K562 (cell line): Measurements from ENCODE around the gene HEXIM1. TPM values are rescaled to one million over a fixed set of nuclear protein-coding genes. Genes with fewer than 3 reads are reported as not detected.

Experiments
- ARID4B ChIP-seq: sonication (generic); formaldehyde crosslinking; IDR thresholded peaks from 2 replicates; pipeline ENCODE4 v1.8.0; 2022; ENCODE audit warnings: mild to moderate bottlenecking, missing genetic modification reagents
- CREBBP ChIP-seq: IDR thresholded peaks from one replicate; pipeline ENCODE4 v1.6.1; 2012; ENCODE audit warnings: low read depth, mild to moderate bottlenecking, control low read depth, inconsistent platforms, low read length
- DMBX1 ChIP-seq: fragments of 250-450 bp; sonication (Bioruptor Pico); IDR thresholded peaks from 2 replicates; pipeline ENCODE4 v1.8.0; 2022; ENCODE audit warnings: inconsistent platforms, mild to moderate bottlenecking, moderate library complexity, borderline replicate concordance
- FOXA3 ChIP-seq, 2 experiments: fragments of 450-650 bp in 1 of 2; sonication (generic) in 1 of 2; formaldehyde crosslinking; IDR thresholded peaks in 1 of 2; conservative IDR thresholded peaks in 1 of 2; 2 replicates each; pipeline versions ENCODE4 v1.4.0 to v1.8.0; 2020 to 2022; ENCODE audit warnings: mild to moderate bottlenecking in 2 of 2, missing genetic modification reagents in 1 of 2
- HLTF ChIP-seq: fragments of 450-650 bp; IDR thresholded peaks from 2 replicates; pipeline ENCODE4 v1.6.1; 2016
- NR2C2 ChIP-seq, 2 experiments: fragments of 200-800 bp in 1 of 2; sonication (Bioruptor generic) in 1 of 2; sonication (generic) in 1 of 2; formaldehyde crosslinking in 1 of 2; IDR thresholded peaks; 2 replicates each; pipeline versions ENCODE4 v1.6.1 to v1.8.0; 2016 to 2022; ENCODE audit warnings: mild to moderate bottlenecking in 1 of 2, missing compliant biosample characterization in 1 of 2, missing genetic modification characterization in 1 of 2, missing genetic modification reagents in 1 of 2
- OTX1 ChIP-seq: fragments of 450-650 bp; formaldehyde crosslinking; IDR thresholded peaks from 2 replicates; pipeline ENCODE4 v1.4.0; 2022; ENCODE audit warnings: mild to moderate bottlenecking
- SRSF3 ChIP-seq: fragments of 200-400 bp; formaldehyde crosslinking; IDR thresholded peaks from 2 replicates; pipeline ENCODE4 v1.6.1; 2016; ENCODE audit warnings: mild to moderate bottlenecking, low read length, moderate library complexity; ENCODE audit not compliant: insufficient read depth
- STAT5A ChIP-seq: IDR thresholded peaks from 2 replicates; pipeline ENCODE4 v1.6.1; 2012; ENCODE audit warnings: low read length, inconsistent platforms, borderline replicate concordance
- TAF9B ChIP-seq: fragments of 450-650 bp; IDR thresholded peaks from 2 replicates; pipeline ENCODE4 v1.6.1; 2018; ENCODE audit warnings: mild to moderate bottlenecking; ENCODE audit not compliant: partially characterized antibody
- THRAP3 ChIP-seq: fragments of 450-650 bp; IDR thresholded peaks from 2 replicates; pipeline ENCODE4 v1.6.1; 2016; ENCODE audit warnings: mild to moderate bottlenecking, inconsistent platforms, borderline replicate concordance
- ZFX ChIP-seq: sonication (generic); formaldehyde crosslinking; IDR thresholded peaks from 2 replicates; pipeline ENCODE4 v1.8.0; 2022; ENCODE audit warnings: mild to moderate bottlenecking, missing genetic modification reagents, moderate library complexity
- polyA plus RNA-seq, 8 experiments: library from polyadenylated mRNA; depleted of rRNA in 4 of 8; stranded (reverse) in 5 of 8; unstranded in 3 of 8; fragments of >200 nt; fragmentation: Nextera tagmentation in 2 of 8; fragmentation: Illumina TruSeq in 1 of 8; extraction: Ambion mirVana in 2 of 8; extraction: Trizol in 1 of 8; gene quantifications; 2 replicates each; pipeline versions ENCODE4 v1.2.1 to v1.2.3, GENCODE V29; 2011 to 2014; ENCODE audit warnings: inconsistent platforms in 1 of 8, missing spikeins in 1 of 8
- total RNA-seq, 7 experiments: library from RNA; depleted of rRNA in 6 of 7; stranded (reverse); fragments of >200 nt in 6 of 7; fragmentation: Illumina TruSeq in 2 of 7; extraction: Trizol in 2 of 7; gene quantifications; 2 replicates each; pipeline versions ENCODE4 v1.2.1 to v1.2.3, GENCODE V29; 2011 to 2021; ENCODE audit warnings: low replicate concordance in 1 of 7
- TF ChIP-seq, protein P1 (sequence below): IDR thresholded peaks from 2 replicates; pipeline ENCODE4 v1.6.1; 2011; ENCODE audit not compliant: insufficient read length; ENCODE audit errors: extremely low read depth
- TF ChIP-seq, protein P2 (sequence below), 2 experiments: IDR thresholded peaks; 2 replicates each; pipeline ENCODE4 v1.6.1; 2011; ENCODE audit warnings: borderline replicate concordance in 1 of 2, control low read depth in 1 of 2, low read depth in 1 of 2, low read length in 1 of 2, mild to moderate bottlenecking in 1 of 2, mixed read lengths in 1 of 2, moderate library complexity in 1 of 2; ENCODE audit not compliant: insufficient read depth in 1 of 2, insufficient read length in 1 of 2, poor library complexity in 1 of 2, severe bottlenecking in 1 of 2; ENCODE audit errors: extremely low read depth in 1 of 2
- TF ChIP-seq, protein P3 (sequence below), 3 experiments: IDR thresholded peaks in 2 of 3; conservative IDR thresholded peaks in 1 of 3; 2 replicates each; pipeline ENCODE4 v1.5.1; 2011 to 2012; ENCODE audit warnings: low read length in 3 of 3, mild to moderate bottlenecking in 3 of 3, control low read depth in 2 of 3, improper control_type of control experiment in 1 of 3, inconsistent platforms in 1 of 3, low read depth in 1 of 3, mixed read lengths in 1 of 3, moderate library complexity in 1 of 3; ENCODE audit not compliant: insufficient read depth in 2 of 3

Gene HEXIM1
- total and polyA plus RNA-seq, 9 of the 15 experiments (the other 6 are each of a cell fraction or from before 2014, with no cell fraction given): 1.4 to 28.3 (median 9.1) TPM

- no peak for TF ChIP-seq ARID4B (CRISPR knock-in tag)
- TF ChIP-seq NR2C2 (CRISPR knock-in tag; IDR thresholded peaks at IDR 0.05): no peak
- TF ChIP-seq NR2C2 (tag; IDR thresholded peaks at IDR 0.05): peak; percentile 60; the same call in 1 of the 2 replicates
- TF ChIP-seq FOXA3 (CRISPR knock-in tag; conservative IDR thresholded peaks at IDR 0.05 in 1 of 2, IDR thresholded peaks at IDR 0.05 in 1 of 2): peak in 1 of 2 experiments; percentile 74; a peak in 2 of 4 replicates
- TF ChIP-seq HLTF: no peak
- TF ChIP-seq, protein P1, sequence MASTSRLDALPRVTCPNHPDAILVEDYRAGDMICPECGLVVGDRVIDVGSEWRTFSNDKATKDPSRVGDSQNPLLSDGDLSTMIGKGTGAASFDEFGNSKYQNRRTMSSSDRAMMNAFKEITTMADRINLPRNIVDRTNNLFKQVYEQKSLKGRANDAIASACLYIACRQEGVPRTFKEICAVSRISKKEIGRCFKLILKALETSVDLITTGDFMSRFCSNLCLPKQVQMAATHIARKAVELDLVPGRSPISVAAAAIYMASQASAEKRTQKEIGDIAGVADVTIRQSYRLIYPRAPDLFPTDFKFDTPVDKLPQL: no peak
- TF ChIP-seq, protein P2, sequence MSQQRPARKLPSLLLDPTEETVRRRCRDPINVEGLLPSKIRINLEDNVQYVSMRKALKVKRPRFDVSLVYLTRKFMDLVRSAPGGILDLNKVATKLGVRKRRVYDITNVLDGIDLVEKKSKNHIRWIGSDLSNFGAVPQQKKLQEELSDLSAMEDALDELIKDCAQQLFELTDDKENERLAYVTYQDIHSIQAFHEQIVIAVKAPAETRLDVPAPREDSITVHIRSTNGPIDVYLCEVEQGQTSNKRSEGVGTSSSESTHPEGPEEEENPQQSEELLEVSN (IDR thresholded peaks at IDR 0.05; ENCODE audit: borderline replicate concordance in 1 of 2, extremely low read depth in 1 of 2, insufficient read depth in 1 of 2, insufficient read length in 1 of 2, low read depth in 1 of 2, low read length in 1 of 2, poor library complexity in 1 of 2, severe bottlenecking in 1 of 2): peak in 1 of 2 experiments; percentile 22
- peak; percentile 49 for TF ChIP-seq TAF9B
- TF ChIP-seq SRSF3: peak; percentile 50; the same call in 1 of the 2 replicates
- TF ChIP-seq DMBX1 (CRISPR knock-in tag): peak; percentile 70
- TF ChIP-seq ZFX (CRISPR knock-in tag): peak; percentile 94
- no peak for TF ChIP-seq OTX1 (CRISPR knock-in tag)
- TF ChIP-seq THRAP3: 0 out of 2 replicates have a peak, but pooled peaks have one; percentile 16
- TF ChIP-seq, protein P3, sequence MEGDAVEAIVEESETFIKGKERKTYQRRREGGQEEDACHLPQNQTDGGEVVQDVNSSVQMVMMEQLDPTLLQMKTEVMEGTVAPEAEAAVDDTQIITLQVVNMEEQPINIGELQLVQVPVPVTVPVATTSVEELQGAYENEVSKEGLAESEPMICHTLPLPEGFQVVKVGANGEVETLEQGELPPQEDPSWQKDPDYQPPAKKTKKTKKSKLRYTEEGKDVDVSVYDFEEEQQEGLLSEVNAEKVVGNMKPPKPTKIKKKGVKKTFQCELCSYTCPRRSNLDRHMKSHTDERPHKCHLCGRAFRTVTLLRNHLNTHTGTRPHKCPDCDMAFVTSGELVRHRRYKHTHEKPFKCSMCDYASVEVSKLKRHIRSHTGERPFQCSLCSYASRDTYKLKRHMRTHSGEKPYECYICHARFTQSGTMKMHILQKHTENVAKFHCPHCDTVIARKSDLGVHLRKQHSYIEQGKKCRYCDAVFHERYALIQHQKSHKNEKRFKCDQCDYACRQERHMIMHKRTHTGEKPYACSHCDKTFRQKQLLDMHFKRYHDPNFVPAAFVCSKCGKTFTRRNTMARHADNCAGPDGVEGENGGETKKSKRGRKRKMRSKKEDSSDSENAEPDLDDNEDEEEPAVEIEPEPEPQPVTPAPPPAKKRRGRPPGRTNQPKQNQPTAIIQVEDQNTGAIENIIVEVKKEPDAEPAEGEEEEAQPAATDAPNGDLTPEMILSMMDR (IDR thresholded peaks at IDR 0.05 in 2 of 3, conservative IDR thresholded peaks at IDR 0.05 in 1 of 3; ENCODE audit: insufficient read depth in 2 of 3, low read depth in 1 of 3, low read length in 3 of 3): no peak
- TF ChIP-seq STAT5A: no peak; the same call in 1 of the 2 replicates
- TF ChIP-seq CREBBP: no peak
These were observed 1.2 kb upstream of the HEXIM1 start (continued) for GRCh38 chr17:45146890-45147580.
